GM10248 (cell line): Measurements from ENCODE around the gene LRRC25.

ENCODE experiments used
- CTCF ChIA-PET: fragments of 300-600 bp; sonication (Branson Sonifier 250); formaldehyde crosslinking; extraction: SDS; loops from one replicate; lab custom pipeline; 2021; ENCODE audit warnings: antibody characterized with exemption; lab: Yijun Ruan, JAX
- POLR2A ChIA-PET: fragments of 350-650 bp; sonication (Branson Sonifier 250); formaldehyde crosslinking; extraction: SDS; loops from one replicate; lab custom pipeline; 2020; ENCODE audit warnings: antibody characterized with exemption; lab: Yijun Ruan, JAX
- DNase-seq: peaks from one replicate; pipeline ENCODE4 v3.0.0; 2012; ENCODE audit errors: extremely low spot score
- CTCF ChIP-seq: IDR thresholded peaks from 2 replicates; pipeline ENCODE4 v1.5.1; 2012; ENCODE audit warnings: mild to moderate bottlenecking, low read depth; ENCODE audit errors: extremely low read depth, missing control alignments, control extremely low read depth

LRRC25 gene

GRCh38 chr19:18342090-18342632 is 55.3 kb downstream of the LRRC25 start:
- ChIA-PET POLR2A (interaction anchor here (1.0 to 1.2 kb wide), 3 partner anchors 20 to 63 kb away, joined by 3 to 4 read pairs (median 3); partner anchors contain the start of gene LSM4), CTCF (interaction anchor here (1.6 to 8.5 kb wide), 4 partner anchors 14 to 63 kb away, joined by 5 to 104 read pairs (median 16); partner anchors contain the start of gene LSM4)
- TF ChIP-seq CTCF: no peak
- DNase-seq: no peak
